HL-60 (cell line): ENCODE measurements around the gene MYB.
"Not testable (repeated sequence)": the region's sequence is repeated elsewhere in the genome, so short reads cannot be mapped to it uniquely, and the experiment has no call there.

Experiments used
- DNase-seq, 2 experiments: peaks; one replicate each; pipeline ENCODE4 v3.0.0-alpha.2; 2010 to 2020; ENCODE audit warnings: low read depth in 1 of 2, low spot score in 1 of 2
- H3K27ac ChIP-seq: fragments of 250-450 bp; sonication (Bioruptor Pico); replicated peaks from 2 replicates; pipeline ENCODE4 v1.5.1; 2020; ENCODE audit warnings: mild to moderate bottlenecking, moderate library complexity
- H3K27me3 ChIP-seq: fragments of 250-450 bp; sonication (Bioruptor Pico); 2 replicates; pipeline ENCODE4 v1.5.1; 2021; ENCODE audit warnings: mild to moderate bottlenecking, moderate library complexity; ENCODE audit not compliant: insufficient read depth, poor library complexity, severe bottlenecking
- H3K4me3 ChIP-seq: replicated peaks from 2 replicates; pipeline ENCODE4 v1.5.1; 2011; ENCODE audit warnings: mild to moderate bottlenecking, control low read depth, low read length; ENCODE audit not compliant: insufficient read depth
- GABPA ChIP-seq: IDR thresholded peaks from 2 replicates; pipeline ENCODE4 v1.6.1; 2012; ENCODE audit warnings: low read depth
- POLR2AphosphoS5 ChIP-seq: IDR thresholded peaks from 2 replicates; pipeline ENCODE4 v1.6.1; 2012; ENCODE audit warnings: low read depth
- SPI1 ChIP-seq: IDR thresholded peaks from 2 replicates; pipeline ENCODE4 v1.6.1; 2012; ENCODE audit warnings: low read depth, mild to moderate bottlenecking, borderline replicate concordance
- TF ChIP-seq, protein P1 (sequence below): IDR thresholded peaks from one replicate; pipeline ENCODE4 v1.5.1; 2011; ENCODE audit warnings: low read length, control low read depth, inconsistent platforms; ENCODE audit not compliant: insufficient read depth
- TF ChIP-seq, protein P2 (sequence below): IDR thresholded peaks from 2 replicates; pipeline ENCODE4 v1.6.1; 2012; ENCODE audit warnings: low read depth; ENCODE audit not compliant: insufficient replicate concordance

The MYB gene

DNA sequence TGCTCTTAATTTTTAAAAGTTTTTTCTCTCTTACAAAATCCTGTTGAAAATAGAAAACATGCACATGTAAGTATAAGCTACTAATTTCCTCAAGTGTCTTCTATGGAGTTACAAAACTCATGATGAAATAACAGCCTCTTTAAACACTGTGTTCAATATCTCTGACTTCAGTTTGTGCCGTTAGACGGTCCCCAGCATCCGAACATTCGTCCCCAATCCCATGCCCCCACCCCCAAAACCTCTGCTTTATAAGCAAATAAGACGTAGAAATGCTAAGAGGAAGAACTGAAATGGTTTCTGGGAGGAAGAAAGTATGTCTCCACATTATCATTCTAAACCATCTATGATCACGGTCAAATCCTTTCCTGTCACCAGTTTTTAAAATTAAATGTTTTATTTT, 31.7 kb upstream of the MYB start:
- no peak for TF ChIP-seq SPI1
- no peak for TF ChIP-seq GABPA
- H3K27me3 ChIP-seq: no peaks in the 10 kb centered on the region
- peak overlapping the region; percentile 87 for H3K27ac ChIP-seq
- DNase-seq: peak; percentile 40 to 91
- no peak overlapping the region for H3K4me3 ChIP-seq

DNA sequence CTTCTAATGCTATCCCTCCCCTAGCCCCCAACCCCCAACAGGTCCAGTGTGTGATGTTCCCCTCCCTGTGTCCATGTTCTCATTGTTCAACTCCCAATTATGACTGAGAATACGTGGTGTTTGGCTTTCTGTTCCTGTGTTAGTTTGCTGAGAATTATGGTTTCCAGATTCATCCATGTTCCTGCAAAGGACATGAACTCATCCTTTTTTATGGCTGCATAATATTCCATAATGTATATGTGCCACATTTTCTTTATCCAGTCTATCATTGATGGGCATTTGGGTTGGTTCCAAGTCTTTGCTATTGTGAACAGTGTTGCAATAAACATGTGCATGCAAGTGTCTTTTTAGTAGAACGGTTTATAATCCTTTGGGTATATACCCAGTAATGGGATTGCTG, 30.6 kb upstream of the MYB start:
- peak overlapping the region; percentile 87 for H3K27ac ChIP-seq
- not testable (repeated sequence) for DNase-seq

DNA sequence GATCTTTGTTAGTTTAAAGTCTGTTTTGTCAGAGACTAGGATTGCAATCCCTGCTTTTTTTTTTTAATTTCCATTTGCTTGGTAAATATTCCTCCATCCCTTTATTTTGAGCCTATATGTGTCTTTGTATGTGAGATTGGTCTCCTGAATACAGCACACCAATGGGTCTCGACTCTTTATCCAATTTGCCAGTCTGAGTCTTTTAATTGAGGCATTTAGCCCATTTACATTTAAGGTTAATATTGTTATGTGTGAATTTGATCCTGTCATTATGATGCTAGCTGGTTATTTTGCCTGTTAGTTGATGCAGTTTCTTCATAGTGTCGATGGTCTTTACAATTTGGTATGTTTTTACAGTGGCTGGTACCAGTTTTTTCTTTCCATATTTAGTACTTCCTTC, 27.0 kb upstream of the MYB start:
- not testable (repeated sequence) for H3K4me3 ChIP-seq, DNase-seq, H3K27me3 ChIP-seq, H3K27ac ChIP-seq

More for the DNA sequence above, 30.6 kb upstream of the MYB start:
- not testable (repeated sequence) for H3K27me3 ChIP-seq, H3K4me3 ChIP-seq

DNA sequence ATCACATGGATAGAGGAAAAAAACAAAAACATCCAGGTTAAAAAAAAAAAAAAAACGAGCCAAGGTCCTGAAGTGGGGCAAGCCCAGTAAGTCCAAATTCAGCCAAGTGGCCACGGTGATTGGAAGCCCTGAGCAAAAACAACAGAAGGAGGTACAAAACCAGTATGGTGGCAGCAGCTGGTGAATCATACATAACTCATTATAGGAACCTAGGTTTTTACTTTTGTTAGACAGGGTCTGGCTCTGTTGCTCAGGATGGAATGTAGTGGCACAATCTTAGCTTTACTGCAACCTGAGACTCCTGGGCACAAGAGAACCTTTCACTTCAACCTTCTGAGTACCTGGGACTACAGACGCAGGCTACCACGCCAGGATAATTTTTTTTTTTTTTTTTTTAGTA, 22.7 kb upstream of the MYB start:
- Histone ChIP-seq H3K27ac (no peak overlapping the region), H3K4me3 (no peak overlapping the region), H3K27me3 (no peaks in the 10 kb centered on the region)
- TF ChIP-seq GABPA: no peak
- no peak for TF ChIP-seq POLR2AphosphoS5
- TF ChIP-seq, protein P1, sequence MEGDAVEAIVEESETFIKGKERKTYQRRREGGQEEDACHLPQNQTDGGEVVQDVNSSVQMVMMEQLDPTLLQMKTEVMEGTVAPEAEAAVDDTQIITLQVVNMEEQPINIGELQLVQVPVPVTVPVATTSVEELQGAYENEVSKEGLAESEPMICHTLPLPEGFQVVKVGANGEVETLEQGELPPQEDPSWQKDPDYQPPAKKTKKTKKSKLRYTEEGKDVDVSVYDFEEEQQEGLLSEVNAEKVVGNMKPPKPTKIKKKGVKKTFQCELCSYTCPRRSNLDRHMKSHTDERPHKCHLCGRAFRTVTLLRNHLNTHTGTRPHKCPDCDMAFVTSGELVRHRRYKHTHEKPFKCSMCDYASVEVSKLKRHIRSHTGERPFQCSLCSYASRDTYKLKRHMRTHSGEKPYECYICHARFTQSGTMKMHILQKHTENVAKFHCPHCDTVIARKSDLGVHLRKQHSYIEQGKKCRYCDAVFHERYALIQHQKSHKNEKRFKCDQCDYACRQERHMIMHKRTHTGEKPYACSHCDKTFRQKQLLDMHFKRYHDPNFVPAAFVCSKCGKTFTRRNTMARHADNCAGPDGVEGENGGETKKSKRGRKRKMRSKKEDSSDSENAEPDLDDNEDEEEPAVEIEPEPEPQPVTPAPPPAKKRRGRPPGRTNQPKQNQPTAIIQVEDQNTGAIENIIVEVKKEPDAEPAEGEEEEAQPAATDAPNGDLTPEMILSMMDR: no peak
- no peak for DNase-seq

DNA sequence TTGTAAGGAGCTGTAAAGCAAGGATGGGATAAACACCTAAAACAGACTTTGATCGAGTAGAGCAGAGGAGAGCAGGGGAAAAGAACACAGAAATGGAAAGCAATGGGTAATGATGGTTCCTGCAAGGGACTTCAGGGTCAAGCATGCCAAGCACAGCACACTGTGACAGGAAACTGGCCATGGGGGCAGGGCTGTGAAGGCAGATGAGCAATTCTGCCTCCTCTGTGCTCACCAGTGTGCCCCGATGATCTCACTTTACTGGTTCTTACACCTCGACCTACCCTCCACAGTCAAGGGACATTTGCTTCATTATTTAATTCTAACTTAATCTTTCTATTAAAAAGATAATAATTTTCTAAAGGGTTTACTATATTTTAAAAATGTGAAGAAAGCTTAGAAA, 21.6 kb upstream of the MYB start:
- Histone ChIP-seq H3K4me3 (no peak overlapping the region), H3K27ac (no peak overlapping the region), H3K27me3 (no peaks in the 10 kb centered on the region)
- DNase-seq: peak in 1 of 2 experiments; percentile 39
- TF ChIP-seq POLR2AphosphoS5: no peak
- TF ChIP-seq, protein P1: no peak
- TF ChIP-seq, protein P2, sequence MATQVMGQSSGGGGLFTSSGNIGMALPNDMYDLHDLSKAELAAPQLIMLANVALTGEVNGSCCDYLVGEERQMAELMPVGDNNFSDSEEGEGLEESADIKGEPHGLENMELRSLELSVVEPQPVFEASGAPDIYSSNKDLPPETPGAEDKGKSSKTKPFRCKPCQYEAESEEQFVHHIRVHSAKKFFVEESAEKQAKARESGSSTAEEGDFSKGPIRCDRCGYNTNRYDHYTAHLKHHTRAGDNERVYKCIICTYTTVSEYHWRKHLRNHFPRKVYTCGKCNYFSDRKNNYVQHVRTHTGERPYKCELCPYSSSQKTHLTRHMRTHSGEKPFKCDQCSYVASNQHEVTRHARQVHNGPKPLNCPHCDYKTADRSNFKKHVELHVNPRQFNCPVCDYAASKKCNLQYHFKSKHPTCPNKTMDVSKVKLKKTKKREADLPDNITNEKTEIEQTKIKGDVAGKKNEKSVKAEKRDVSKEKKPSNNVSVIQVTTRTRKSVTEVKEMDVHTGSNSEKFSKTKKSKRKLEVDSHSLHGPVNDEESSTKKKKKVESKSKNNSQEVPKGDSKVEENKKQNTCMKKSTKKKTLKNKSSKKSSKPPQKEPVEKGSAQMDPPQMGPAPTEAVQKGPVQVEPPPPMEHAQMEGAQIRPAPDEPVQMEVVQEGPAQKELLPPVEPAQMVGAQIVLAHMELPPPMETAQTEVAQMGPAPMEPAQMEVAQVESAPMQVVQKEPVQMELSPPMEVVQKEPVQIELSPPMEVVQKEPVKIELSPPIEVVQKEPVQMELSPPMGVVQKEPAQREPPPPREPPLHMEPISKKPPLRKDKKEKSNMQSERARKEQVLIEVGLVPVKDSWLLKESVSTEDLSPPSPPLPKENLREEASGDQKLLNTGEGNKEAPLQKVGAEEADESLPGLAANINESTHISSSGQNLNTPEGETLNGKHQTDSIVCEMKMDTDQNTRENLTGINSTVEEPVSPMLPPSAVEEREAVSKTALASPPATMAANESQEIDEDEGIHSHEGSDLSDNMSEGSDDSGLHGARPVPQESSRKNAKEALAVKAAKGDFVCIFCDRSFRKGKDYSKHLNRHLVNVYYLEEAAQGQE: no peak
- no peak for TF ChIP-seq SPI1
- no peak for TF ChIP-seq GABPA

DNA sequence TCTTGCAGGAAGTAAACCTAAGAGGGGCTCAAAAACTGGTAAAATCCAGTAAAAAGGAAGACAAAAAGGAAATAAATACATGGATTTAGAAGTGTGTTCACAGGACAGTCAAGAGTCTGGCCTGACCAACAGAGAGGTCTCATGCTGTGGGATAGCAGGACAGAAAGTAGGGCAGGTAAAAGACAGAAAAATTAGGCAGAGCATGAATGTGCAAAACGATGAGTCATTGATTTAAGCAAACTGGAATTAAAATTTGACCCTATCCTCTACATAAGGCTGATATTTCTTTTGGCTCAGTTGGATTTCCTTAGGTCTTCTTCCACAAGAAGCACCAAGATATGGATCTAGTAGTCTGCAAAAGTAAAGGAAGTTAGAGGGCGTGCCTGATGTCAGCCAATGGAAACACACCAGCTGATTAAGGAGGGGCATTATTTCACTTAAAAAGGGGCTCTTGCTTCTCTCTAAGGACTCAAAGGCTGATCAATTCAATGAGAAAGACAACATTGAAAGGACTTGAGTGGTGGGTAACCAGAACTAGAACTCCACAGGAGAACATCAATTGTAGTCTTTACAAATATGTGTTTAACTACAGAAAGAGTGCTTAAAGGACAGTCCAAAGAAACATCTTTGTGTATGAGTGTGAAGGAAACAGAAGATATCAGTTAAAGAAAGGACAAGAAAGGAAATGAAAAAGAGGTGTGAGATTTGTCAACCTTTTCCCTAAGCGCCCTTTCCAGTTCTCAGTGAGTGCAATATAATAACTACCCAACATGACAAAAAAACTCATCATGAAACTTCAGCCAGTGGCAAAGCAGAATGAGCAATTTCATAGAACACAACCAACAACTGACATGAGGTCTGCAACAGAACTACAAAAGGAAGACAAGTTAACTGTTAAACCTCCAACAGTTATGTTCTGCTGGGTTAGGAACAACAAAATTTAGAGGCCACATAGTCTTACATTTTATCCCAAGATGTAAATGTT, 19.4 kb upstream of the MYB start:
- DNase-seq: no peak
- no peaks in the 10 kb centered on the region for H3K27me3 ChIP-seq
- TF ChIP-seq, protein P2: no peak
- no peak for TF ChIP-seq POLR2AphosphoS5
- TF ChIP-seq GABPA: no peak
- TF ChIP-seq SPI1: no peak
- TF ChIP-seq, protein P1: no peak
- no peak overlapping the region for H3K27ac ChIP-seq
- no peak overlapping the region for H3K4me3 ChIP-seq
